Activated CD8-positive, alpha-beta T cell treated with anti-CD3 and anti-CD28 coated beads for 36 hours (primary cell): ENCODE data around the gene ABCB8. TPM values are rescaled to one million over a fixed set of nuclear protein-coding genes. Genes with fewer than 3 reads are reported as not detected.
A peak's percentile ranks its signal among the peaks of the same experiment; 100 is the strongest.

Source experiments
- ATAC-seq: fragments of 200-7000 bp; cut with Tn5 transposase; one replicate; pipeline ENCODE4 v1.10.0; 2021; ENCODE audit warnings: mild to moderate bottlenecking, moderate library complexity
- CTCF ChIA-PET: fragments of 350-600 bp; sonication (Branson Sonifier 250); formaldehyde crosslinking; loops from one replicate; lab custom pipeline; 2021; ENCODE audit warnings: antibody characterized with exemption; lab: Charles Lee
- POLR2A ChIA-PET: fragments of 350-600 bp; sonication (Branson Sonifier 250); formaldehyde crosslinking; loops from one replicate; lab custom pipeline; 2021; ENCODE audit warnings: antibody characterized with exemption; lab: Charles Lee
- DNase-seq: peaks from one replicate; pipeline ENCODE4 v3.0.0-alpha.2; 2020
- H3K27ac Mint-ChIP-seq: one replicate; pipeline ENCODE4 v1.8.0; 2021; ENCODE audit warnings: mild to moderate bottlenecking, mixed read lengths
- H3K27me3 Mint-ChIP-seq: one replicate; pipeline ENCODE4 v1.8.0; 2021; ENCODE audit warnings: mixed read lengths
- H3K36me3 Mint-ChIP-seq: one replicate; pipeline ENCODE4 v1.8.0; 2021; ENCODE audit warnings: low read depth, mixed read lengths
- H3K4me1 Mint-ChIP-seq: one replicate; pipeline ENCODE4 v1.8.0; 2021; ENCODE audit warnings: low read depth, mixed read lengths
- H3K4me3 Mint-ChIP-seq: one replicate; pipeline ENCODE4 v1.8.0; 2021; ENCODE audit warnings: mild to moderate bottlenecking, moderate library complexity, mixed read lengths
- H3K9me3 Mint-ChIP-seq: one replicate; pipeline ENCODE4 v1.8.0; 2021; ENCODE audit warnings: mixed read lengths
- intact Hi-C: fragments of 100-400 bp; cut with micrococcal nuclease; formaldehyde crosslinking; loops from one replicate; pipeline ENCODE4 v1.10.0; 2022
- total RNA-seq, 2 experiments: library from RNA; stranded (reverse); gene quantifications; one replicate each; pipeline ENCODE4 v1.2.3, GENCODE V29; 2021
- TF ChIP-seq, protein P1 (sequence below): fragments of 200-600 bp; IDR thresholded peaks from one replicate; pipeline ENCODE4 v1.8.0; 2022; ENCODE audit warnings: antibody characterized with exemption, mild to moderate bottlenecking

Gene ABCB8
- total RNA-seq, 2 experiments from 2014 or later: 41.4 to 47.5 TPM

DNA sequence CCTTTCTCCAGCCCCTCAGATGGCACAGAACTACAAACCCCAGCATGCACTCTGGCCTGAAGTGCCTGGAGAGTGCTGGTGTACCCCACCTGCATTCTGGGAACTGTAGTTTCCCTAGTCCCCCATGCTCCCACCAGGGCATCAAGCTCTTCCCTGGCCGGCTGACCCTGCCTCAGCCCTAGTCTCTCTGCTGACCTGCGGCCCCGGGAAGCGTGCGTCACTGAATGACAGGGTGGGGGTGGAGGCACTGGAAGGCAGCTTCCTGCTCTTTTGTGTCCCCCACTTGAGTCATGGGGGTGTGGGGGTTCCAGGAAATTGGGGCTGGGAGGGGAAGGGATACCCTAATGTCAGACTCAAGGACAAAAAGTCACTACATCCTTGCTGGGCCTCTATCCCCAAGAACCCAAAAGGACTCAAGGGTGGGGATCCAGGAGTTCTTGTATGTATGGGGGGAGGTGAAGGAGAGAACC is 35.4 kb upstream of the ABCB8 start:
- peaks cover 32% of the 10 kb centered on the region for H3K4me1 Mint-ChIP-seq
- no peak for DNase-seq
- intact Hi-C loops: no loop called here
- peak; percentile 64 for ATAC-seq
- ChIA-PET POLR2A (interaction anchor here (1.3 kb wide), 1 partner anchor 19 kb away, joined by 4 read pairs; no protein-coding TSS in a partner anchor), CTCF (interaction anchor here (0.7 to 5.3 kb wide), 3 partner anchors 26 to 95 kb away, joined by 3 to 22 read pairs (median 4); no protein-coding TSS in a partner anchor)
- H3K27me3 Mint-ChIP-seq: no peaks in the 10 kb centered on the region
- H3K27ac Mint-ChIP-seq: no peak overlapping the region
- no peak overlapping the region for H3K4me3 Mint-ChIP-seq
- H3K36me3 Mint-ChIP-seq: no peaks in the 10 kb centered on the region
- TF ChIP-seq, protein P1, sequence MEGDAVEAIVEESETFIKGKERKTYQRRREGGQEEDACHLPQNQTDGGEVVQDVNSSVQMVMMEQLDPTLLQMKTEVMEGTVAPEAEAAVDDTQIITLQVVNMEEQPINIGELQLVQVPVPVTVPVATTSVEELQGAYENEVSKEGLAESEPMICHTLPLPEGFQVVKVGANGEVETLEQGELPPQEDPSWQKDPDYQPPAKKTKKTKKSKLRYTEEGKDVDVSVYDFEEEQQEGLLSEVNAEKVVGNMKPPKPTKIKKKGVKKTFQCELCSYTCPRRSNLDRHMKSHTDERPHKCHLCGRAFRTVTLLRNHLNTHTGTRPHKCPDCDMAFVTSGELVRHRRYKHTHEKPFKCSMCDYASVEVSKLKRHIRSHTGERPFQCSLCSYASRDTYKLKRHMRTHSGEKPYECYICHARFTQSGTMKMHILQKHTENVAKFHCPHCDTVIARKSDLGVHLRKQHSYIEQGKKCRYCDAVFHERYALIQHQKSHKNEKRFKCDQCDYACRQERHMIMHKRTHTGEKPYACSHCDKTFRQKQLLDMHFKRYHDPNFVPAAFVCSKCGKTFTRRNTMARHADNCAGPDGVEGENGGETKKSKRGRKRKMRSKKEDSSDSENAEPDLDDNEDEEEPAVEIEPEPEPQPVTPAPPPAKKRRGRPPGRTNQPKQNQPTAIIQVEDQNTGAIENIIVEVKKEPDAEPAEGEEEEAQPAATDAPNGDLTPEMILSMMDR: no peak
- H3K9me3 Mint-ChIP-seq: peaks cover 16% of the 10 kb centered on the region

DNA sequence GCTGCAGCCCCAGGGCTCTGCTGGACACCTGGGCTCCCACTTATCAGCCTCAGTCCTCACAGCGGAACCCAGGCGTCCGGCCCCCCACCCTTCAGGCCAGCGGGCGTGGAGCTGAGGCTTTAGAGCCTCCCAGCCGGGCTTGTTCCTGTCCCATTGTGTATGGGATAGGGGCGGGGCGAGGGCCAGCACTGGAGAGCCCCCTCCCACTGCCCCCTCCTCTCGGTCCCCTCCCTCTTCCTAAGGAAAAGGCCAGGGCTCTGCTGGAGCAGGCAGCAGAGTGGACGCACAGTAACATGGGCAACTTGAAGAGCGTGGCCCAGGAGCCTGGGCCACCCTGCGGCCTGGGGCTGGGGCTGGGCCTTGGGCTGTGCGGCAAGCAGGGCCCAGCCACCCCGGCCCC is 34.7 kb upstream of the ABCB8 start:
- TF ChIP-seq, protein P1: no peak
- ATAC-seq (no peak), DNase-seq (no peak)
- no peak overlapping the region for H3K4me3 Mint-ChIP-seq
- peaks cover 16% of the 10 kb centered on the region for H3K9me3 Mint-ChIP-seq
- no peaks in the 10 kb centered on the region for H3K36me3 Mint-ChIP-seq
- CTCF ChIA-PET: interaction anchor here (0.7 to 5.3 kb wide), 10 partner anchors 8 to 117 kb away, joined by 3 to 31 read pairs (median 10); no protein-coding TSS in a partner anchor
- no peak overlapping the region for H3K27ac Mint-ChIP-seq
- H3K27me3 Mint-ChIP-seq: no peaks in the 10 kb centered on the region
- H3K4me1 Mint-ChIP-seq: peaks cover 32% of the 10 kb centered on the region
- POLR2A ChIA-PET: interaction anchor here (0.8 to 2.2 kb wide), 3 partner anchors 14 to 124 kb away, joined by 3 to 7 read pairs (median 4); no protein-coding TSS in a partner anchor
- intact Hi-C loops: no loop called here

DNA sequence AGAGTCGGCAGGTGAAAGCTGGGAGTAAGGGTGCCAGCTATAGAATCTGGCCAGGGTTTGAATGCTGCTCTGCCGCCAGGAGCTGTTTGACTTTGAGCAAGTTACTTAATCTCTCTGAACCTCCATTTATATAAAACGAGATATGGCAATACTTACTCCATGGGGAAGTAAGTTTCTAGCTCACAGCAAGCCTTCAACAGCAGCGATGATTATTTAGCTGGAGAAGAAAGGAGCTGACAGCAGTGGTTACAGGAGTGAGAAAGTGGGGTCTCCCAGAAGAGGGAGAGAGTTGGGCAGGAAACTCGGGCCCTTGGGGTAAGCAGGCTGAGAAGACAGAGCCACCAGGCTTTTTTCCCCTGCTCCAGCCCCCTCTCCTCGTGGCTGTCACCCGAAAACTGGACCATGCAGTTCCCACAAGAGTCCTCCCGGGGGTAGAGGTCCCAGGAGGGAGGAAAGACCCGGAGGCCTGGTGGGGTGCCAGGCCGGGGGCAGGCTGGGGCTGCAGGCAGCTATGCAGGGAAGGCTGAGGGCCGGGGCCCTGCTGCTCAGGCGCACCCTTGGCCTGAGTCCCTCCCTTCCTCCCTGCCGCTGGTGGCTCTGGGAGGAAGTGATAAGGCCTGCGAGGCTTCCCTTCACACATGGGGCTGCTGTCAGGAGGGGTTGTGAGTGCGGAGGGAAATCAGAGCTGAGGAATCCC is 34.0 kb upstream of the ABCB8 start:
- no peak overlapping the region for H3K27ac Mint-ChIP-seq
- CTCF ChIA-PET: interaction anchor here (1.0 to 5.3 kb wide), 12 partner anchors 9 to 118 kb away, joined by 3 to 31 read pairs (median 7); no protein-coding TSS in a partner anchor
- intact Hi-C loops: no loop called here
- H3K4me1 Mint-ChIP-seq: peaks cover 35% of the 10 kb centered on the region
- no peaks in the 10 kb centered on the region for H3K36me3 Mint-ChIP-seq
- TF ChIP-seq, protein P1: no peak
- H3K4me3 Mint-ChIP-seq: peak overlapping the region; percentile 15
- DNase-seq (no peak), ATAC-seq (peak; percentile 66)
- H3K27me3 Mint-ChIP-seq: no peaks in the 10 kb centered on the region
- H3K9me3 Mint-ChIP-seq: peaks cover 16% of the 10 kb centered on the region
- POLR2A ChIA-PET: interaction anchor here (0.7 to 2.2 kb wide), 9 partner anchors 9 to 125 kb away, joined by 3 to 7 read pairs (median 4); no protein-coding TSS in a partner anchor

DNA sequence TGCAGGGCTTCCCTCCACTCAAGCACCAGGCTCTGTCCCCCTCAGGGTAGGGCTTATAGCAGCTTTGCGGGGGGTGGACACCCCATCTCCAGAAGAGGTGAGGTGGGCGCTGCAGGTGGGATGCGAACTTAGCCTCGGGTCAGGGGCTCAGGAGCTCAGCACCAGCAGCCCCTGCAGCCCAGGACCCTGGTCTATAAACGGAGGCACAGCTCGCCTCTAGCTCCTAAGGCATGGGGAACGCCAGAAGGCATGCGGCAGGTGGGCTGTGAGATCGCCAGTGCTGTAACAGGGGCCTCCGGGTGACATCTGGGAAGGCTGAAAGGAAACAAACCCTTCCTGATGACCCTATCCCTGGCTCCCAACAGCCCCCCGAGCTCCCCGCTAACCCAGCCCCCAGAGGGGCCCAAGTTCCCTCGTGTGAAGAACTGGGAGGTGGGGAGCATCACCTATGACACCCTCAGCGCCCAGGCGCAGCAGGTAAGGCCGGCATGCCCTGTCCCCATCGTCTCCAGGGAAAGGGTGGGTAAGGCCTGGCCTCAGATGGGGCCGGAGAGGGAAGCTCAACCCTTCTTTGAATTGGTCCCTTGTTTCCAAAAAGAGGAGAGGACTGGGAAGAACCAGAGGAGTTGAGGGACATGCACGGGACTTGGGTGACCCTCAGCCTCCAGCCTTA is 33.3 kb upstream of the ABCB8 start:
- CTCF ChIA-PET: interaction anchor here (1.0 to 5.3 kb wide), 12 partner anchors 10 to 118 kb away, joined by 3 to 31 read pairs (median 7); no protein-coding TSS in a partner anchor
- Mint-ChIP-seq H3K4me1 (peaks cover 35% of the 10 kb centered on the region), H3K27ac (no peak overlapping the region), H3K4me3 (peak overlapping the region; percentile 15), H3K36me3 (no peaks in the 10 kb centered on the region), H3K9me3 (peaks cover 14% of the 10 kb centered on the region), H3K27me3 (no peaks in the 10 kb centered on the region)
- no peak for DNase-seq
- no peak for ATAC-seq
- POLR2A ChIA-PET: interaction anchor here (0.7 to 2.2 kb wide), 7 partner anchors 9 to 32 kb away, joined by 3 to 7 read pairs (median 4); no protein-coding TSS in a partner anchor
- intact Hi-C loops: no loop called here
- TF ChIP-seq, protein P1: no peak
